T-helper 9 cell (primary cell): ENCODE measurements around the gene NUDT7.

ENCODE experiments used
- DNase-seq: peaks from one replicate; pipeline ENCODE4 v3.0.0-alpha.2; 2020
- total RNA-seq, 2 donors: gene quantifications; one replicate each; lab custom pipeline; 2026; lab: John Stamatoyannopoulos, UW

Gene NUDT7
- total RNA-seq = 0.97 to 4.3 reads per million in 2 donors

GRCh38 chr16:77722309-77723107 lies at the start of gene NUDT7:
Gene NUDT7, plus strand, starts transcription at chr16:77722514. Its CDS starts 69 bp downstream, at chr16:77722583.
- peak; percentile 90 for DNase-seq

GRCh38 chr16:77674888-77675287 lies 47.4 kb upstream of the NUDT7 start:
- DNase-seq = no peak

GRCh38 chr16:77675464-77676324 lies 46.6 kb upstream of the NUDT7 start:
- peak; percentile 46 for DNase-seq

GRCh38 chr16:77677129-77677528 lies 45.2 kb upstream of the NUDT7 start:
- no peak for DNase-seq

- no peak for DNase-seq
Observed at GRCh38 chr16:77679391-77679790, 42.9 kb upstream of the NUDT7 start.

- no peak for DNase-seq
Observed at GRCh38 chr16:77679901-77680300, 42.4 kb upstream of the NUDT7 start.

GRCh38 chr16:77680496-77680895 lies 41.8 kb upstream of the NUDT7 start:
- no peak for DNase-seq

- DNase-seq = no peak
Observed at GRCh38 chr16:77682586-77682985, 39.7 kb upstream of the NUDT7 start.

GRCh38 chr16:77683397-77684180 lies 38.7 kb upstream of the NUDT7 start:
- DNase-seq = no peak

GRCh38 chr16:77684181-77684526 lies 38.2 kb upstream of the NUDT7 start:
- no peak for DNase-seq

- no peak for DNase-seq
Observed at GRCh38 chr16:77686385-77686784, 35.9 kb upstream of the NUDT7 start.

- DNase-seq = no peak
Observed at GRCh38 chr16:77689971-77690370, 32.3 kb upstream of the NUDT7 start.

GRCh38 chr16:77690416-77690815 lies 31.9 kb upstream of the NUDT7 start:
- no peak for DNase-seq

- no peak for DNase-seq
Observed at GRCh38 chr16:77692612-77693011, 29.7 kb upstream of the NUDT7 start.

GRCh38 chr16:77696149-77696548 lies 26.2 kb upstream of the NUDT7 start:
- DNase-seq = no peak

GRCh38 chr16:77700846-77701245 lies 21.5 kb upstream of the NUDT7 start:
- no peak for DNase-seq

- DNase-seq = no peak
Observed at GRCh38 chr16:77705351-77705750, 17.0 kb upstream of the NUDT7 start.

- DNase-seq = no peak
Observed at GRCh38 chr16:77711179-77711578, 11.1 kb upstream of the NUDT7 start.

- DNase-seq = no peak
Observed at GRCh38 chr16:77711775-77712174, 10.5 kb upstream of the NUDT7 start.

- DNase-seq = no peak
Observed at GRCh38 chr16:77715145-77715544, 7.2 kb upstream of the NUDT7 start.

- DNase-seq = no peak
Observed at GRCh38 chr16:77721752-77722308, 484 bp upstream of the NUDT7 start.

- no peak for DNase-seq
Observed at GRCh38 chr16:77723108-77723514, 797 bp downstream of the NUDT7 start.

GRCh38 chr16:77724174-77724573 lies 1.9 kb downstream of the NUDT7 start:
- no peak for DNase-seq
